GM10248 (cell line): ENCODE measurements around the gene LRP1-AS.

Source experiments
- CTCF ChIA-PET: fragments of 300-600 bp; sonication (Branson Sonifier 250); formaldehyde crosslinking; extraction: SDS; loops from one replicate; lab custom pipeline; 2021; ENCODE audit warnings: antibody characterized with exemption; lab: Yijun Ruan, JAX
- POLR2A ChIA-PET: fragments of 350-650 bp; sonication (Branson Sonifier 250); formaldehyde crosslinking; extraction: SDS; loops from one replicate; lab custom pipeline; 2020; ENCODE audit warnings: antibody characterized with exemption; lab: Yijun Ruan, JAX
- DNase-seq: peaks from one replicate; pipeline ENCODE4 v3.0.0; 2012; ENCODE audit errors: extremely low spot score
- CTCF ChIP-seq: IDR thresholded peaks from 2 replicates; pipeline ENCODE4 v1.5.1; 2012; ENCODE audit warnings: mild to moderate bottlenecking, low read depth; ENCODE audit errors: extremely low read depth, missing control alignments, control extremely low read depth

Gene LRP1-AS

GRCh38 chr12:57149245-57149900, 2.0 kb upstream of the LRP1-AS start:
- DNase-seq, result no peak
- ChIA-PET POLR2A (interaction anchor here (0.7 kb wide), 1 partner anchor 24 kb away, joined by 6 read pairs; no protein-coding TSS in a partner anchor), CTCF (interaction anchor here (0.8 to 1.5 kb wide), 3 partner anchors 10 to 435 kb away, joined by 3 to 5 read pairs (median 3); no protein-coding TSS in a partner anchor)
- no peak for TF ChIP-seq CTCF

- CTCF ChIA-PET, result interaction anchor here (0.9 to 1.5 kb wide), 4 partner anchors 24 to 436 kb away, joined by 3 to 5 read pairs (median 4); no protein-coding TSS in a partner anchor
- DNase-seq, result no peak
- POLR2A ChIA-PET, result no interaction called here
- no peak for TF ChIP-seq CTCF
These were observed 1.2 kb upstream of the LRP1-AS start for GRCh38 chr12:57148469-57149244.

DNA sequence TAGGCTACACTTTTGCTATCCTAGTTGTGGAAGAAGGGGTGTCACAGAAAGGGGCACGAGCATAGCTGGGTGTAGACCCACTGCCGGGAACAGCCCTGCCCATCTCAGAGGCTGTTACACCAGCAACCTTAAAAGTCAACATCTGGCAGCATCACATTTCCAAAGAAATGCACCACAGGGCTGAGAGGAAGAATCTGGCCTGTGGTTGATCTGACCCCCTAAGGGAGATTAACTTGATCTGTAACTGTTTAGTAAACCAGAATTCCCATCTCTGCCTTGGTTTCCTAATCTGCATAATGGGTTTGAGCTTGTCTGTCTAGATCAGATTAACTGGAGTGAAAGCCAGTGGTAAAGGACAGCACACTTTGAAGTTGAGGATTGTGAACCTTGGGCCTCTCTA, 1.3 kb downstream of the LRP1-AS start:
- ChIA-PET POLR2A (no interaction called here), CTCF (interaction anchor here (1.0 to 2.4 kb wide), 7 partner anchors 10 to 37 kb away, joined by 3 to 8 read pairs (median 3); no protein-coding TSS in a partner anchor)
- TF ChIP-seq CTCF, result no peak
- no peak for DNase-seq

DNA sequence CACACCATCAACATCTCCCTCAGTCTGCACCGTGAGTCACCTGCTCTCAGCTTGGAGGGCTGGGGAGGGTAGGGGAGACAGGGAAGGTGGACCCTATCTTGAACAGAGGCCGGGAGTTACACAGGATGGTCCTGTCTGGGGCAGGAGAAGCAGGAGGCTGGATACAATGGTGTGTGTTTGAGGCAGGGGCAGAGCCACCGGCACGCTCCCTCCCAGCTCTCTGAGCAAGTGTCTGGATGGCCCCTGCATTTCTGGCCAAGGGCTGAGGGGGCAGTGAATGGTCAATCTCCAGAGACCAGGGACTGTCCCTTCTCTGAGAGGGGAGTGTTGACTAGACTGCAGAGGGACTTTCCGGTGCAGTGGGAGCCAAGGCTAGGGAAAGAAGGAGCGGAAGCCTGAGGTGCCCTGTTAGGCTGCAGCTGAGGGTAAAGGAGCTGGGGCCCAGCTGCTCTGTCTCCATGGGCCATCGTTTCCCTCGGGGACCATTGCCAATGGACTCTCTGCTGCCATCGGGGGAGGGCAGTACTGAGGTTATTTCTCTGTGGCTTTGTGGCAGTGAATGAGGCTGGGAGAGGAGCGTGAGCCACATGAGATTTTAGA, 1.9 kb downstream of the LRP1-AS start:
- no peak for TF ChIP-seq CTCF
- no peak for DNase-seq
- POLR2A ChIA-PET, result no interaction called here
- CTCF ChIA-PET, result interaction anchor here (0.8 to 2.4 kb wide), 7 partner anchors 11 to 37 kb away, joined by 3 to 8 read pairs (median 3); no protein-coding TSS in a partner anchor

DNA sequence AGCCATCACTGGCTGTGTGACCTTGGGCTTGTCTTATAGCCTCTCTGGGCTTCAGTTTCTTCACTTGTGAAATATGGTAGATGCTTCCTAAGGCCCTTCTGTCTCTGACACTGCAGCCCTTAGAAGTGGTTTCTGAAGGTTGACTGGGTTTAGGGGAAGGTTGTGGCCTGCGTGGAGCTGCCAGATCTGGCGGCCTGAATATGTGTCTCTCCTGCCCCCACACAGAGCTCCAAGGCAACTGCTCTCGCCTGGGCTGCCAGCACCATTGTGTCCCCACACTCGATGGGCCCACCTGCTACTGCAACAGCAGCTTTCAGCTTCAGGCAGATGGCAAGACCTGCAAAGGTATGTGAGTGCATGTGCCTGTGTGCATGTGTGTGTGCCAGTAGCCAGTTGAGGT, 4.0 kb downstream of the LRP1-AS start:
- TF ChIP-seq CTCF, result no peak
- ChIA-PET POLR2A (no interaction called here), CTCF (no interaction called here)
- no peak for DNase-seq

DNA sequence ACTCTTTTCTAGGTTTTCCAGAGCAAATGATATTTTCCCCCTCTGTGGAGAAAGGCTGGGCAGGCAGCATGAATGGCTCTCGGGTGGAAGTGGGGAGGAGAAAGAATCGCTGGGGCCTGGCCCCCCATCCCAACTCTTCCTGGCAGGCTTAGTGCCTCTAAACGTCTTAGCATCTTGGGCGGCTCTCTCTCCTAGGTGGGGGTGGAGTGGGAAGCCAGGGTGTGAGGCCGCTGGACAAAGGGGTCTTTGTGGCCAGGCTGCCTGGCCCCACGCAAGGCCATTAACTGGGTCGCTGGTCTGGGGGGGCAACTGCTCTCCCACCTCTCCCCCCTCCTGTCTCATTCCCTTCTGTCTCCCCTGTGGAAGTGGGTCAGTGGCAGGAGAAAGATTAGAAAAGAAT, 4.7 kb downstream of the LRP1-AS start:
- POLR2A ChIA-PET, result no interaction called here
- CTCF ChIA-PET, result interaction anchor here (1.2 to 1.4 kb wide), 3 partner anchors 27 to 41 kb away, joined by 3 to 5 read pairs (median 3); partner anchors contain the start of gene STAT6
- DNase-seq, result no peak
- TF ChIP-seq CTCF, result no peak
